CD14-positive monocyte (primary cell): Measurements from ENCODE around the gene MRPS18A. TPM values are rescaled to one million over a fixed set of nuclear protein-coding genes. Genes with fewer than 3 reads are reported as not detected.
"Not testable (repeated sequence)": the region's sequence is repeated elsewhere in the genome, so short reads cannot be mapped to it uniquely, and the experiment has no call there.

Experiments
- DNase-seq, 3 donors: peaks; one replicate each; pipeline ENCODE4 v3.0.0-alpha.2; 2011 to 2022
- H2AFZ ChIP-seq: 2 replicates; pipeline ENCODE4 v1.6.0; 2012; ENCODE audit warnings: mild to moderate bottlenecking, low read depth, low read length, inconsistent platforms; ENCODE audit not compliant: insufficient read depth, poor library complexity, severe bottlenecking
- H3K27ac ChIP-seq, 2 donors: 1 replicate in 1 of 2; 2 replicates in 1 of 2; pipeline ENCODE4 v1.5.1; 2012 to 2013; ENCODE audit warnings: low read length in 2 of 2, control low read depth in 1 of 2, inconsistent platforms in 1 of 2, low read depth in 1 of 2, mild to moderate bottlenecking in 1 of 2
- H3K27me3 ChIP-seq, 2 donors: one replicate each; pipeline versions ENCODE4 v1.6.0 to v1.6.1; 2011 to 2013; ENCODE audit warnings: low read length in 2 of 2; ENCODE audit not compliant: control insufficient read depth in 2 of 2, insufficient read depth in 2 of 2
- H3K36me3 ChIP-seq, 2 donors: replicated peaks in 1 of 2; 1 replicate in 1 of 2; 2 replicates in 1 of 2; pipeline versions ENCODE4 v1.5.1 to v1.6.1; 2012 to 2013; ENCODE audit warnings: low read length in 2 of 2, control low read depth in 1 of 2, inconsistent platforms in 1 of 2, mild to moderate bottlenecking in 1 of 2; ENCODE audit not compliant: insufficient read depth in 2 of 2, control insufficient read depth in 1 of 2
- H3K4me1 ChIP-seq, 2 donors: 1 replicate in 1 of 2; 2 replicates in 1 of 2; pipeline versions ENCODE4 v1.5.1 to v1.6.1; 2012 to 2013; ENCODE audit warnings: low read length in 2 of 2, control low read depth in 1 of 2, inconsistent platforms in 1 of 2, mild to moderate bottlenecking in 1 of 2, moderate library complexity in 1 of 2; ENCODE audit not compliant: insufficient read depth in 2 of 2, control insufficient read depth in 1 of 2
- H3K4me2 ChIP-seq: replicated peaks from 2 replicates; pipeline ENCODE3; 2012; ENCODE audit warnings: low read length, moderate library complexity, mild to moderate bottlenecking; ENCODE audit not compliant: poor library complexity, severe bottlenecking; ENCODE audit errors: extremely low read depth
- H3K4me3 ChIP-seq, 3 experiments: fragments of 200-600 bp in 1 of 3; sonication (generic) in 1 of 3; replicated peaks in 1 of 3; 1 replicate in 2 of 3; 2 replicates in 1 of 3; pipeline ENCODE4 v1.5.1; 2011 to 2013; ENCODE audit warnings: low read length in 3 of 3, mild to moderate bottlenecking in 3 of 3, control low read depth in 2 of 3, low read depth in 2 of 3, inconsistent platforms in 1 of 3, moderate library complexity in 1 of 3
- H3K79me2 ChIP-seq: 2 replicates; pipeline ENCODE4 v1.6.0; 2012; ENCODE audit warnings: mild to moderate bottlenecking, control low read depth, inconsistent platforms, low read length, moderate library complexity; ENCODE audit not compliant: insufficient read depth
- H3K9ac ChIP-seq: 2 replicates; pipeline ENCODE4 v1.6.0; 2017; ENCODE audit warnings: low read length, mild to moderate bottlenecking; ENCODE audit not compliant: insufficient read depth, poor library complexity, severe bottlenecking
- H3K9me3 ChIP-seq, 2 donors: replicated peaks in 1 of 2; 1 replicate in 1 of 2; 2 replicates in 1 of 2; pipeline versions ENCODE4 v1.5.1 to v1.6.1; 2012 to 2013; ENCODE audit warnings: low read length in 2 of 2, control low read depth in 1 of 2; ENCODE audit not compliant: control insufficient read depth in 1 of 2, insufficient read depth in 1 of 2
- H4K20me1 ChIP-seq: 2 replicates; pipeline ENCODE4 v1.6.0; 2012; ENCODE audit warnings: mild to moderate bottlenecking, low read length, control low read depth, moderate library complexity; ENCODE audit not compliant: insufficient read depth
- H3K27ac Mint-ChIP-seq, 7 donors: one replicate each; pipeline ENCODE4 v1.8.0; 2020; ENCODE audit warnings: mild to moderate bottlenecking in 7 of 7, mixed read lengths in 7 of 7, moderate library complexity in 6 of 7, inconsistent platforms in 2 of 7
- H3K27me3 Mint-ChIP-seq, 3 donors: one replicate each; pipeline ENCODE4 v1.8.0; 2021 to 2022; ENCODE audit warnings: low read depth in 3 of 3, mild to moderate bottlenecking in 3 of 3, mixed read lengths in 3 of 3, moderate library complexity in 3 of 3, inconsistent platforms in 1 of 3
- H3K36me3 Mint-ChIP-seq, 2 donors: one replicate each; pipeline ENCODE4 v1.8.0; 2020; ENCODE audit warnings: mixed read lengths in 2 of 2, inconsistent platforms in 1 of 2, mild to moderate bottlenecking in 1 of 2
- H3K4me1 Mint-ChIP-seq: one replicate; pipeline ENCODE4 v1.8.0; 2020; ENCODE audit warnings: mild to moderate bottlenecking, mixed read lengths
- H3K4me3 Mint-ChIP-seq, 2 donors: one replicate each; pipeline ENCODE4 v1.8.0; 2020; ENCODE audit warnings: mild to moderate bottlenecking in 2 of 2, mixed read lengths in 2 of 2, moderate library complexity in 1 of 2
- H3K9me3 Mint-ChIP-seq, 7 donors: one replicate each; pipeline ENCODE4 v1.8.0; 2020 to 2022; ENCODE audit warnings: mixed read lengths in 7 of 7, mild to moderate bottlenecking in 6 of 7, moderate library complexity in 6 of 7, inconsistent platforms in 2 of 7
- WGBS: methylation state at CpG from one replicate; pipeline ENCODE4 v1.1.5; 2013; ENCODE audit warnings: missing lambda C conversion rate; ENCODE audit not compliant: insufficient coverage; 5-methylcytosine and 5-hydroxymethylcytosine counted together
- intact Hi-C, 2 donors: fragments of 100-400 bp; cut with micrococcal nuclease; formaldehyde crosslinking; loops; one replicate each; pipeline versions ENCODE4 v1.15.0 to v1.15.1; 2023
- polyA plus RNA-seq, 3 donors: library from polyadenylated mRNA; depleted of rRNA in 1 of 3; unstranded in 2 of 3; stranded (reverse) in 1 of 3; fragments of 300-500 nt in 2 of 3; fragments of >200 nt in 1 of 3; fragmentation: Illumina TruSeq in 2 of 3; gene quantifications; 1 replicate in 2 of 3; 2 replicates in 1 of 3; pipeline ENCODE4 v1.2.3, GENCODE V29; 2012 to 2021
- TF ChIP-seq, protein P1 (sequence below): fragments of 200-600 bp; IDR thresholded peaks from one replicate; pipeline ENCODE4 v1.8.0; 2022; ENCODE audit warnings: antibody characterized with exemption, mild to moderate bottlenecking

The MRPS18A gene
- polyA plus RNA-seq, 3 donors: 17.3 to 45.3 (median 41.4) TPM

GRCh38 chr6:43635387-43636307 is 51.9 kb downstream of the MRPS18A start, which contains the start of gene MAD2L1BP:
Gene MAD2L1BP (plus strand): TSS chr6:43635840. CDS start chr6:43635876, 36 bp downstream.
- Histone ChIP-seq H2AFZ (peak within 1 kb of the TSS; percentile 93), H3K27me3 (no peaks in the 10 kb centered on the region), H3K9ac (peak within 1 kb of the TSS; percentile 88), H3K27ac (peak within 1 kb of the TSS; percentile 67 to 95), H3K4me2 (peak within 1 kb of the TSS; percentile 86), H3K4me1 (peaks cover 37 to 44% of the 10 kb centered on the region in 2 donors), H3K79me2 (peaks cover 49% of the 10 kb centered on the region), H4K20me1 (peaks cover 22% of the 10 kb centered on the region), H3K9me3 (no peaks in the 10 kb centered on the region), H3K4me3 (peak within 1 kb of the TSS; percentile 65 to 98 (median 77)), H3K36me3 (peaks cover 18 to 22% of the 10 kb centered on the region in 2 donors)
- TF ChIP-seq, protein P1, sequence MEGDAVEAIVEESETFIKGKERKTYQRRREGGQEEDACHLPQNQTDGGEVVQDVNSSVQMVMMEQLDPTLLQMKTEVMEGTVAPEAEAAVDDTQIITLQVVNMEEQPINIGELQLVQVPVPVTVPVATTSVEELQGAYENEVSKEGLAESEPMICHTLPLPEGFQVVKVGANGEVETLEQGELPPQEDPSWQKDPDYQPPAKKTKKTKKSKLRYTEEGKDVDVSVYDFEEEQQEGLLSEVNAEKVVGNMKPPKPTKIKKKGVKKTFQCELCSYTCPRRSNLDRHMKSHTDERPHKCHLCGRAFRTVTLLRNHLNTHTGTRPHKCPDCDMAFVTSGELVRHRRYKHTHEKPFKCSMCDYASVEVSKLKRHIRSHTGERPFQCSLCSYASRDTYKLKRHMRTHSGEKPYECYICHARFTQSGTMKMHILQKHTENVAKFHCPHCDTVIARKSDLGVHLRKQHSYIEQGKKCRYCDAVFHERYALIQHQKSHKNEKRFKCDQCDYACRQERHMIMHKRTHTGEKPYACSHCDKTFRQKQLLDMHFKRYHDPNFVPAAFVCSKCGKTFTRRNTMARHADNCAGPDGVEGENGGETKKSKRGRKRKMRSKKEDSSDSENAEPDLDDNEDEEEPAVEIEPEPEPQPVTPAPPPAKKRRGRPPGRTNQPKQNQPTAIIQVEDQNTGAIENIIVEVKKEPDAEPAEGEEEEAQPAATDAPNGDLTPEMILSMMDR: no peak
- intact Hi-C loops: no loop called here
- peaks cover 0 to 2% (median 0%) of the 10 kb centered on the region in 3 donors for H3K27me3 Mint-ChIP-seq
- peak within 1 kb of the TSS; percentile 92 to 98 (median 96) for H3K27ac Mint-ChIP-seq
- H3K4me1 Mint-ChIP-seq: peaks cover 54% of the 10 kb centered on the region
- peaks cover 20 to 37% of the 10 kb centered on the region in 2 donors for H3K36me3 Mint-ChIP-seq
- 0% methylated on average over 30 of the region's 48 CpGs for WGBS
- H3K4me3 Mint-ChIP-seq: peak within 1 kb of the TSS; percentile 98 to 99
- DNase-seq: peak; percentile 63 to 68 (median 64)
- peaks cover 0 to 3% (median 0%) of the 10 kb centered on the region in 7 donors for H3K9me3 Mint-ChIP-seq

DNA sequence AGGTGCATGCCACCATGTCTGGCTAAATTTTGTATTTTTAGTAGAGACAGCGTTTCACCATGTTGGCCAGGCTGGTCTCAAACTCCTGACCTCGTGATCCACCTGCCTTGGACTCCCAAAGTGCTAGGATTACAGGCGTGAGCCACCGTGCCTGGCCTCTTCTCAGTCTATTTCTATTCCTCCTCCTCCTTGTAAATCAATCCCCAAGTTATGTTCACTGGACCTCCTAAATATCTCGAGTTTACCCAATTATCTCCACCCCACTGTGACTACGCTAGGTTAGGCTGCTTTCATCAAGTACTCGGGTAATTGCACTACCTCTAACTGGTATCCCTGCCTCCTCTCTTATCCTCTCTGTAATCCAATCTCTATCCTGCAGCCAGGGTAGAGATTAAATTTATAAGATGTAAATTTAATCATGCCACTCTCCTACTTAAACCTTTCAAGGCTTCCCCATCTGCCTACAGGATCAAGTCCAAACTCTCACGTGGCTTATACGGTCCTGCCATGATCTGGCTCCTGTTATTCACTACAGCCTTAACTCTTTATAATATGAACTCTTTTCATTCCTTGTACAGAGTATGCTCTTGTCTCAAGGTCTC is 52.8 kb downstream of the MRPS18A start:
- Mint-ChIP-seq H3K4me3 (peak overlapping the region in 1 of 2 donors; percentile 98), H3K9me3 (peaks cover 0 to 3% (median 0%) of the 10 kb centered on the region in 7 donors), H3K4me1 (peaks cover 56% of the 10 kb centered on the region), H3K27me3 (peaks cover 0 to 2% (median 0%) of the 10 kb centered on the region in 3 donors), H3K27ac (peak overlapping the region in 6 of 7 donors; percentile 9 to 98 (median 96)), H3K36me3 (peaks cover 12 to 29% of the 10 kb centered on the region in 2 donors)
- H2AFZ ChIP-seq: peak overlapping the region; percentile 93
- TF ChIP-seq, protein P1: no peak
- H3K79me2 ChIP-seq: peaks cover 41% of the 10 kb centered on the region
- 89% methylated on average over 7 of the region's 9 CpGs for WGBS
- no peak for DNase-seq
- peak overlapping the region in 1 of 2 donors; percentile 95 for H3K27ac ChIP-seq
- H3K9ac ChIP-seq: peak overlapping the region; percentile 88
- H3K27me3 ChIP-seq: no peaks in the 10 kb centered on the region
- H3K4me1 ChIP-seq: peaks cover 44 to 53% of the 10 kb centered on the region in 2 donors
- H3K9me3 ChIP-seq: no peaks in the 10 kb centered on the region
- intact Hi-C loops: no loop called here
- peak overlapping the region; percentile 86 for H3K4me2 ChIP-seq
- H3K36me3 ChIP-seq: peaks cover 9 to 14% of the 10 kb centered on the region in 2 donors
- peak overlapping the region in 1 of 3 experiments; percentile 98 for H3K4me3 ChIP-seq
- H4K20me1 ChIP-seq: peaks cover 14% of the 10 kb centered on the region

GRCh38 chr6:43633002-43633401 is 54.6 kb downstream of the MRPS18A start:
- WGBS: 90% methylated on average over 3 of the region's 7 CpGs
- Mint-ChIP-seq H3K4me1 (peaks cover 49% of the 10 kb centered on the region), H3K36me3 (peaks cover 0 to 11% of the 10 kb centered on the region in 2 donors)
- peaks cover 49 to 66% of the 10 kb centered on the region in 2 donors for H3K4me1 ChIP-seq
- H3K27me3 ChIP-seq, H3K4me3 ChIP-seq, intact Hi-C loops, H3K27ac Mint-ChIP-seq, H4K20me1 ChIP-seq, H3K36me3 ChIP-seq, H3K9me3 Mint-ChIP-seq, H3K9ac ChIP-seq, H3K4me2 ChIP-seq, H3K4me3 Mint-ChIP-seq, H2AFZ ChIP-seq, H3K27ac ChIP-seq, H3K9me3 ChIP-seq, H3K27me3 Mint-ChIP-seq, DNase-seq: not testable (repeated sequence)
- H3K79me2 ChIP-seq: peaks cover 33% of the 10 kb centered on the region
